OCI-LY1 (cell line): ENCODE results near the gene MGRN1.

ENCODE experiments used
- EZH2 ChIP-seq: fragments of 200-600 bp; sonication (generic), shearing (Covaris generic); IDR thresholded peaks from 2 replicates; pipeline ENCODE4 v1.8.0; 2017; ENCODE audit warnings: borderline replicate concordance, mixed run types, mild to moderate bottlenecking, antibody characterized with exemption, low read length, moderate library complexity, mixed read lengths
- TF ChIP-seq, protein P1 (sequence below): fragments of 200-600 bp; sonication (generic), shearing (Covaris generic); IDR thresholded peaks from 2 replicates; pipeline ENCODE4 v1.5.1; 2017; ENCODE audit warnings: mild to moderate bottlenecking, antibody characterized with exemption, low read length, moderate library complexity, mixed read lengths

DNA sequence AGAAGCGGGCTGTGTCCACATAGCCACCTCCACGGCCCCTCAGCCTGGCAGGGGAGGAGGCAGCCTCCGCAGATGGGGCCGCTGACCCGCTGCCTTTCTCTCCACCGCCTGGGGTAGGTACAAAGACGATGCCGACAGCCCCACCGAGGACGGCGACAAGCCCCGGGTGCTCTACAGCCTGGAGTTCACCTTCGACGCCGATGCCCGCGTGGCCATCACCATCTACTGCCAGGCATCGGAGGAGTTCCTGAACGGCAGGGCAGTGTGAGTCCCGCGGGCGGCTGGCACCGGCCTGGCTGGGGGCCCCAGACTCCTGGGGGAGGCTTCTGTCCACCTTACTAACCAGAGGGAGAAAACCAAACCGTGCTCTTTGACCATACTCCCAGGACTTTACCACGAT, 27.9 kb downstream of the MGRN1 start:
- TF ChIP-seq, protein P1, sequence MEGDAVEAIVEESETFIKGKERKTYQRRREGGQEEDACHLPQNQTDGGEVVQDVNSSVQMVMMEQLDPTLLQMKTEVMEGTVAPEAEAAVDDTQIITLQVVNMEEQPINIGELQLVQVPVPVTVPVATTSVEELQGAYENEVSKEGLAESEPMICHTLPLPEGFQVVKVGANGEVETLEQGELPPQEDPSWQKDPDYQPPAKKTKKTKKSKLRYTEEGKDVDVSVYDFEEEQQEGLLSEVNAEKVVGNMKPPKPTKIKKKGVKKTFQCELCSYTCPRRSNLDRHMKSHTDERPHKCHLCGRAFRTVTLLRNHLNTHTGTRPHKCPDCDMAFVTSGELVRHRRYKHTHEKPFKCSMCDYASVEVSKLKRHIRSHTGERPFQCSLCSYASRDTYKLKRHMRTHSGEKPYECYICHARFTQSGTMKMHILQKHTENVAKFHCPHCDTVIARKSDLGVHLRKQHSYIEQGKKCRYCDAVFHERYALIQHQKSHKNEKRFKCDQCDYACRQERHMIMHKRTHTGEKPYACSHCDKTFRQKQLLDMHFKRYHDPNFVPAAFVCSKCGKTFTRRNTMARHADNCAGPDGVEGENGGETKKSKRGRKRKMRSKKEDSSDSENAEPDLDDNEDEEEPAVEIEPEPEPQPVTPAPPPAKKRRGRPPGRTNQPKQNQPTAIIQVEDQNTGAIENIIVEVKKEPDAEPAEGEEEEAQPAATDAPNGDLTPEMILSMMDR: no peak
- no peak for TF ChIP-seq EZH2
